Naive B cell (primary cell): ENCODE measurements around the gene MORN1. TPM values are rescaled to one million over a fixed set of nuclear protein-coding genes. Genes with fewer than 3 reads are reported as not detected.
A peak's percentile ranks its signal among the peaks of the same experiment; 100 is the strongest.

ENCODE experiments used
- ATAC-seq, 2 donors: fragments of 150-1000 bp; cut with Tn5 transposase; 2 replicates each; pipeline ENCODE4 v1.10.0; 2021; ENCODE audit warnings: low read depth in 2 of 2, mild to moderate bottlenecking in 2 of 2, moderate library complexity in 2 of 2
- DNase-seq: peaks from one replicate; pipeline ENCODE4 v3.0.0; 2022
- H3K27ac Mint-ChIP-seq, 6 donors: one replicate each; pipeline ENCODE4 v1.8.0; 2020 to 2022; ENCODE audit warnings: mild to moderate bottlenecking in 6 of 6, mixed read lengths in 6 of 6, moderate library complexity in 5 of 6, inconsistent platforms in 2 of 6
- H3K27me3 Mint-ChIP-seq, 3 donors: one replicate each; pipeline ENCODE4 v1.8.0; 2021 to 2022; ENCODE audit warnings: mixed read lengths in 3 of 3, mild to moderate bottlenecking in 1 of 3
- H3K36me3 Mint-ChIP-seq, 2 donors: one replicate each; pipeline ENCODE4 v1.8.0; 2020 to 2022; ENCODE audit warnings: mixed read lengths in 2 of 2, inconsistent platforms in 1 of 2, mild to moderate bottlenecking in 1 of 2
- H3K4me1 Mint-ChIP-seq, 3 donors: one replicate each; pipeline ENCODE4 v1.8.0; 2020 to 2022; ENCODE audit warnings: mixed read lengths in 3 of 3, inconsistent platforms in 1 of 3, mild to moderate bottlenecking in 1 of 3, moderate library complexity in 1 of 3
- H3K4me3 Mint-ChIP-seq, 8 donors: one replicate each; pipeline ENCODE4 v1.8.0; 2020 to 2022; ENCODE audit warnings: mild to moderate bottlenecking in 8 of 8, mixed read lengths in 8 of 8, moderate library complexity in 8 of 8, inconsistent platforms in 2 of 8
- H3K9me3 Mint-ChIP-seq, 7 donors: one replicate each; pipeline ENCODE4 v1.8.0; 2020 to 2022; ENCODE audit warnings: mixed read lengths in 7 of 7, mild to moderate bottlenecking in 5 of 7, inconsistent platforms in 2 of 7, moderate library complexity in 1 of 7
- polyA plus RNA-seq, 6 donors: library from polyadenylated mRNA; unstranded; fragments of 300-500 nt; fragmentation: Illumina TruSeq; gene quantifications; one replicate each; pipeline ENCODE4 v1.2.3, GENCODE V29; 2021; ENCODE audit warnings: low read depth in 6 of 6

The MORN1 gene
- polyA plus RNA-seq, 6 donors from 2014 or later = 0.29 to 7.1 (median 6.1) TPM

- peaks cover 8 to 19% (median 13%) of the 10 kb centered on the region in 3 donors for H3K4me1 Mint-ChIP-seq
- no peaks in the 10 kb centered on the region for H3K27me3 Mint-ChIP-seq
- no peaks in the 10 kb centered on the region for H3K36me3 Mint-ChIP-seq
- H3K27ac Mint-ChIP-seq = no peak overlapping the region
- ATAC-seq (no peak), DNase-seq (no peak)
- no peaks in the 10 kb centered on the region for H3K9me3 Mint-ChIP-seq
- no peak overlapping the region for H3K4me3 Mint-ChIP-seq
These were observed 13.5 kb downstream of the MORN1 start for GRCh38 chr1:2377751-2378440.

- Mint-ChIP-seq H3K9me3 (no peaks in the 10 kb centered on the region), H3K27ac (no peak overlapping the region), H3K36me3 (no peaks in the 10 kb centered on the region), H3K27me3 (no peaks in the 10 kb centered on the region), H3K4me3 (peak overlapping the region in 1 of 8 donors; percentile 51), H3K4me1 (peaks cover 8 to 19% (median 13%) of the 10 kb centered on the region in 3 donors)
- ATAC-seq = no peak
- no peak for DNase-seq
These were observed 14.3 kb downstream of the MORN1 start for GRCh38 chr1:2376931-2377672.

- Mint-ChIP-seq H3K4me3 (no peak overlapping the region), H3K9me3 (no peaks in the 10 kb centered on the region)
These were observed 15.1 kb downstream of the MORN1 start for GRCh38 chr1:2376261-2376741.

GRCh38 chr1:2375923-2376260 lies 15.5 kb downstream of the MORN1 start:
- DNase-seq (no peak), ATAC-seq (no peak)
- Mint-ChIP-seq H3K27ac (no peak overlapping the region), H3K9me3 (no peaks in the 10 kb centered on the region), H3K36me3 (peaks cover 0 to 4% of the 10 kb centered on the region in 2 donors), H3K4me1 (peaks cover 8 to 19% (median 13%) of the 10 kb centered on the region in 3 donors), H3K27me3 (no peaks in the 10 kb centered on the region), H3K4me3 (no peak overlapping the region)

More at GRCh38 chr1:2376261-2376741, 15.1 kb downstream of the MORN1 start:
- DNase-seq (no peak), ATAC-seq (no peak)
- H3K27me3 Mint-ChIP-seq = no peaks in the 10 kb centered on the region
- H3K4me1 Mint-ChIP-seq = peaks cover 8 to 19% (median 13%) of the 10 kb centered on the region in 3 donors
- no peak overlapping the region for H3K27ac Mint-ChIP-seq
- H3K36me3 Mint-ChIP-seq = peaks cover 0 to under 1% of the 10 kb centered on the region in 2 donors

- no peak overlapping the region for H3K4me3 Mint-ChIP-seq
- H3K4me1 Mint-ChIP-seq = peaks cover 8 to 16% (median 13%) of the 10 kb centered on the region in 3 donors
- no peaks in the 10 kb centered on the region for H3K9me3 Mint-ChIP-seq
- H3K27me3 Mint-ChIP-seq = no peaks in the 10 kb centered on the region
- peaks cover 0 to 4% of the 10 kb centered on the region in 2 donors for H3K36me3 Mint-ChIP-seq
- no peak for DNase-seq
- no peak for ATAC-seq
- no peak overlapping the region for H3K27ac Mint-ChIP-seq
These were observed 16.0 kb downstream of the MORN1 start for GRCh38 chr1:2375246-2375922.

- Mint-ChIP-seq H3K4me1 (peaks cover 7 to 8% (median 8%) of the 10 kb centered on the region in 3 donors), H3K27me3 (no peaks in the 10 kb centered on the region), H3K9me3 (no peaks in the 10 kb centered on the region), H3K4me3 (no peak overlapping the region), H3K27ac (no peak overlapping the region), H3K36me3 (peaks cover 0 to 4% of the 10 kb centered on the region in 2 donors)
- DNase-seq (no peak), ATAC-seq (no peak)
These were observed 16.9 kb downstream of the MORN1 start for GRCh38 chr1:2374252-2375155.

GRCh38 chr1:2373551-2374251 lies 17.7 kb downstream of the MORN1 start:
- Mint-ChIP-seq H3K4me3 (no peak overlapping the region), H3K9me3 (no peaks in the 10 kb centered on the region), H3K27ac (no peak overlapping the region), H3K4me1 (no peaks in the 10 kb centered on the region), H3K36me3 (peaks cover 0 to 4% of the 10 kb centered on the region in 2 donors), H3K27me3 (no peaks in the 10 kb centered on the region)
- ATAC-seq (no peak), DNase-seq (no peak)

- DNase-seq (no peak), ATAC-seq (no peak)
- Mint-ChIP-seq H3K27me3 (no peaks in the 10 kb centered on the region), H3K36me3 (peaks cover 0 to 4% of the 10 kb centered on the region in 2 donors), H3K27ac (no peak overlapping the region), H3K4me1 (no peaks in the 10 kb centered on the region), H3K4me3 (no peak overlapping the region), H3K9me3 (no peaks in the 10 kb centered on the region)
These were observed 18.5 kb downstream of the MORN1 start for GRCh38 chr1:2372551-2373490.

- H3K4me1 Mint-ChIP-seq = no peaks in the 10 kb centered on the region
- peaks cover 0 to 10% (median 6%) of the 10 kb centered on the region in 7 donors for H3K9me3 Mint-ChIP-seq
- H3K27ac Mint-ChIP-seq = peak overlapping the region in 1 of 6 donors; percentile 86
- DNase-seq (no peak), ATAC-seq (no peak)
- no peak overlapping the region for H3K4me3 Mint-ChIP-seq
- H3K27me3 Mint-ChIP-seq = no peaks in the 10 kb centered on the region
- H3K36me3 Mint-ChIP-seq = peaks cover 0 to 7% of the 10 kb centered on the region in 2 donors
These were observed 23.2 kb downstream of the MORN1 start for GRCh38 chr1:2368053-2368744.

- ATAC-seq (no peak), DNase-seq (no peak)
- Mint-ChIP-seq H3K27me3 (no peaks in the 10 kb centered on the region), H3K4me3 (no peak overlapping the region), H3K9me3 (peaks cover 0 to 19% (median 8%) of the 10 kb centered on the region in 7 donors), H3K36me3 (peaks cover 3 to 7% of the 10 kb centered on the region in 2 donors), H3K27ac (peak overlapping the region in 1 of 6 donors; percentile 75), H3K4me1 (no peaks in the 10 kb centered on the region)
These were observed 27.4 kb downstream of the MORN1 start for GRCh38 chr1:2363847-2364513.
